Ammon's horn (tissue), 1 donor: Measurements from ENCODE around the gene MAGEA1.
"Not testable (repeated sequence)": the region's sequence is repeated elsewhere in the genome, so short reads cannot be mapped to it uniquely, and the experiment has no call there.

Experiments used
- DNase-seq: peaks from one replicate; pipeline ENCODE4 v3.0.0-alpha.2; 2016; ENCODE audit warnings: low spot score

The MAGEA1 gene, protein sequence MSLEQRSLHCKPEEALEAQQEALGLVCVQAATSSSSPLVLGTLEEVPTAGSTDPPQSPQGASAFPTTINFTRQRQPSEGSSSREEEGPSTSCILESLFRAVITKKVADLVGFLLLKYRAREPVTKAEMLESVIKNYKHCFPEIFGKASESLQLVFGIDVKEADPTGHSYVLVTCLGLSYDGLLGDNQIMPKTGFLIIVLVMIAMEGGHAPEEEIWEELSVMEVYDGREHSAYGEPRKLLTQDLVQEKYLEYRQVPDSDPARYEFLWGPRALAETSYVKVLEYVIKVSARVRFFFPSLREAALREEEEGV

DNA sequence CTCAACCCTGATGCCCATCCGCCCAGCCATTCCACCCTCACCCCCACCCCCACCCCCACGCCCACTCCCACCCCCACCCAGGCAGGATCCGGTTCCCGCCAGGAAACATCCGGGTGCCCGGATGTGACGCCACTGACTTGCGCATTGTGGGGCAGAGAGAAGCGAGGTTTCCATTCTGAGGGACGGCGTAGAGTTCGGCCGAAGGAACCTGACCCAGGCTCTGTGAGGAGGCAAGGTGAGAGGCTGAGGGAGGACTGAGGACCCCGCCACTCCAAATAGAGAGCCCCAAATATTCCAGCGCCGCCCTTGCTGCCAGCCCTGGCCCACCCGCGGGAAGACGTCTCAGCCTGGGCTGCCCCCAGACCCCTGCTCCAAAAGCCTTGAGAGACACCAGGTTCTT lies at the start of gene MAGEA1:
TSS of gene MAGEA1 (plus strand) at position 154 of the 400 bp plus-strand sequence. CDS start 3,106 bp downstream, outside the sequence.
- no peak for DNase-seq

DNA sequence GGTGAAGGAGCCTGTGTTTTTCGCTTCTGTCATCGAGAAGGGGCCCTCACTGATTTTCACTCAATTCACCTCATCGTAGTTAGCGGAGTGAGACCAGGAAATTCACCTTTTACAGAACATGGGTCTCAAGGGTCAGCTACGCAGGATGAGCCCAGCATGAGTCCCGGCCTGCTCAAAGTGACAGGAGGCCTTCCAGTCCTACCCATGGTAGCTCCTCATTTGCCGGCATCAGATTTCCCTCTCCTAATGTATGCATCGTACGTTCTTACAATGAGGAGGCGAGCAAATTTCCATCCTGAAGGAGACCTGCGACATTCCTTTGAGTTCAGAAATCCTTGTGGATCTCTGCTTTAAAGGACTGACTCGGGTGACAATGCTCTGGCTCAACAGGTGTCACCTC lies 46.2 kb upstream of the MAGEA1 start:
- not testable (repeated sequence) for DNase-seq

DNA sequence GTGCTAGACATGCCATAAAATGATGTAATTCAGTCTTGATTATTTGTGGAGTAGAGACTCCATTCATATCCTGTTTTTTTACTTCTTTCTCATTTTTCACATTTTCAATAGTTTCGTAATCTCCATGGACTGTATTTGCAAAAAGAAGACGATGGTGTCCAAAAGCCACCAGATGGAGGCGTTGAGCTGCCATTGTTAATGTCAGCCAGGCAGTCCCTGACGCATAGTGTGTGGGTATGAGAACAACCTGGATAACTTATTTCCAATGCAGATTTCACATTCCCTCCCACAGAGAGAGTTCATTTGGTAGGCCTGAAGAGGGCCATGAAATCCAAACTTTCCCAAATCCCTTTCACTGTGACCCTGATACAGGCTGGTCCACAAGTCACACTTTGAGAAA lies 40.0 kb upstream of the MAGEA1 start:
- DNase-seq: not testable (repeated sequence)

DNA sequence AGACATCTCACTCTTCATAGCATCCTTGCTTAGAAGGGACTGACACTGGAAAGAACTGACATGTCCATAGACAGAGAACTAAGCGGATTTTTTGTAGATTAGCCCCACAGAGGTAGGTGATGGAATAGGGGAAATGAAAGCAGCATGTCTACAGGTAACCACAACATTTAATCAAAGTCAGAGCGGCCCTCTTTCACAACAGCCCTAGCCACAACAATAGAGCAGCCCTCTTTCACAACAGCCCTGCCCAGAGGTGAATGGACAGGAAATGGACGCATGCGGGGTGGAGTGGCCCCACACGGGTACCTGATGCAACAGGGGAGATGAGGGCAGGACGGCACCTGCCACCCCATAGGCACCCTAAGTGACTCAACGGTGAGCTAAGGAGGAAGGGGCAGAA lies 32.8 kb upstream of the MAGEA1 start:
- DNase-seq: not testable (repeated sequence)

DNA sequence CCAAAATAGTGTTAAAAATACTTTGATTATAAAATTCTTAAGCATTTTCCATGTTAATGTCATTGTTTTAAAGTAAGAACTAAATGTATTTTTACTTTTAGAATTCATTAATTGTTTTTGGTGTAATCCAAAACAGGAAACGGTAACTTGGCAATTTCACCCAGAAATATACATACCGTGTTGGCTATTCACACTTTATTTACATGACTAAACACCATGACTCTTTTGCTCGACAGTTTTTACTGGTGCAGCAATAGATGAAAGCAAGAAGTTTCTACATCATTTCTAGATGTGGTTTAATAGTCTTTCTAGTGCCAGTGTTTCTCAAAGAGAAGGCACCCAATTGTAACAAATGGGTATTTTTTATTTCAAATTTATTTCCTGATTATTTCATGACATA lies 25.6 kb upstream of the MAGEA1 start:
- no peak for DNase-seq

DNA sequence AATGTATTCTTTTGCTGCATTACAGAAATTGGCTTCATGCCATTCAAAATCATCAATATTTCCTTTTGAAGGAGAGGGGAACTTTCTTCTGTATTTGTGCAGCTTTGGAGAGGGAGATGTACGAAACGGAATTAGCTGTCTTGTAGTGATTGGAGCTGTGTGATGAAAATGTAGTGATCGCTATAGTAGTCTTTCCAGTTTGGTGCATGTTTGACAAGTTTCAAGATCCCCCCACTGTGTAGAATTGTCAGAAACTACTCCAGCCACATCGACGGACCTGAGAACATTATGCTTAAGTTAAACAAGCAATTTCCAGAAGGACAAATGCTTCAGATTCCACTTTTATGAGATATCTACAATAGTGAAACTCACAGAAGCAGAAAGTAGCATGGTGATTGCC lies 21.6 kb upstream of the MAGEA1 start:
- DNase-seq: no peak

DNA sequence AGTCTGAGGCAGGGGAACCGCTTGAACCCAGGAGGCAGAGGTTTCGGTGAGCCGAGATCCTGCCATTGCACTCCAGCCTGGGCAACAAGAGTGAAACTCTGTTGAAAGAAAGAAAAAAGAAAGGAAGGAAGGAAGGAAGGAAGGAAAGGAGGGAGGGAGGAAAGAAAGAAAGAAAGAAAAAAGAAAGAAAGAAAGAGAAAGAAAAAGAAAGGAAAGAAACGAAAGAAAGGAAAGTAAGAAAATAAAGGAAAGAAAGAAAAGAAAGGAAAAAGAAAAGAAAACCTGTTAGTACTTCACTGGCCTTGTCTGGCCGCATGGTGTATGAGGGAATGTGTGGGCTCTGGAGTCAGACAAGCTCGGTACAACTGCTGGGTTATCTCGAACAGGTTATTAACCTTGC lies 20.8 kb upstream of the MAGEA1 start:
- DNase-seq: no peak

DNA sequence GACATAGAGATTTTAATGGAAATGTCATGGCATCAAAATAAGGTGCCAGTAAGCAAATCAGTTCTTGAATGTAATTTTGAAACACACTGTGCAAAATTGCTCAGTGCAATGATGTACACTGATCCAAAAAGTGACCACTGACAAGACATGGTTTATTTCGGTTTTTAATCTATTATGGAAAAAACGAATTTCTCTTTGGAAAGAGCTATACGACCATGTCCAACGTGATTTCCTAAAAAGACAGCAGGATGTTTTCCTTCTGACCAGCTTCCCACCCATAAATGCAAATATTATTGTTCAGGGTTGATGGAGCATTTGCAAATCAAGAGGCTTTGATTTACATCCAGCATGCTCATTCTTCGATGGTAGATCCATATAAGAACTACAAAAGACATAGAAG lies 17.1 kb upstream of the MAGEA1 start:
- DNase-seq: no peak

DNA sequence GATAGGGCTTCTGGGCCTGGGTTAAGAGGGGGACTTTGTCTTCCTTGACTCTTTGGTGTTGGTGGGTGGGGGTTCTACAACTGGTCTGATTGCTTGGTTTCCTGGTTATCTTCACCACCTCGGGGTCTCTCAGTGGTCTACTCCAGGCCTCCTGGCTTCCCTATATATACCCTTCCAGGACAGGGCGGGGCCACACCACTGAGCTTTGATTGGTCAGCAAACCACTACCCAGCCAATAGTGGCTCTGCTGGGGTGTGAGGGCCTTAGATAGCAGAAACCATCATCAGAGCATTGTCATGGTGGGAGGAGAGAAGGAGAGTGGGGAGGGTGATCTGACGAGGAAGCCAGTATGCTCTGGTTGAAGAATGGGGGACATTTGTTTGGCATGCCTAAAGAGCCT lies 14.4 kb upstream of the MAGEA1 start:
- no peak for DNase-seq

DNA sequence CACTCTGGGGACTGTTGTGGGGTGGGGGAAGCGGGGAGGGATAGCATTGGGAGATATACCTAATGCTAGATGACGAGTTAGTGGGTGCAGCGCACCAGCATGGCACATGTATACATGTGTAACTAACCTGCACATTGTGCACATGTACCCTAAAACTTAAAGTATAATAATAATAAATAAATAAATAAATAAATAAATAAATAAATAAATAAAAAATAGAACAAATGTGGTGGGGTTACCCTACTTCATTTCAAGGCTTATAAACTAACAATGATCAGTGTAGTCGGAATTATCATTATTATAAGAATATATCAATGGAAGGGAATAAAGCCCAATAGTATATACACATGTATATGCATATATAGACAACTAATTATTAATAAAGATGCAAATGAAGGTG lies 10.7 kb upstream of the MAGEA1 start:
- DNase-seq: not testable (repeated sequence)

DNA sequence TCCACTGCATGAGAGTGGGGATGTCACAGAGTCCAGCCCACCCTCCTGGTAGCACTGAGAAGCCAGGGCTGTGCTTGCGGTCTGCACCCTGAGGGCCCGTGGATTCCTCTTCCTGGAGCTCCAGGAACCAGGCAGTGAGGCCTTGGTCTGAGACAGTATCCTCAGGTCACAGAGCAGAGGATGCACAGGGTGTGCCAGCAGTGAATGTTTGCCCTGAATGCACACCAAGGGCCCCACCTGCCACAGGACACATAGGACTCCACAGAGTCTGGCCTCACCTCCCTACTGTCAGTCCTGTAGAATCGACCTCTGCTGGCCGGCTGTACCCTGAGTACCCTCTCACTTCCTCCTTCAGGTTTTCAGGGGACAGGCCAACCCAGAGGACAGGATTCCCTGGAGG lies 2.7 kb downstream of the MAGEA1 start:
- no peak for DNase-seq

DNA sequence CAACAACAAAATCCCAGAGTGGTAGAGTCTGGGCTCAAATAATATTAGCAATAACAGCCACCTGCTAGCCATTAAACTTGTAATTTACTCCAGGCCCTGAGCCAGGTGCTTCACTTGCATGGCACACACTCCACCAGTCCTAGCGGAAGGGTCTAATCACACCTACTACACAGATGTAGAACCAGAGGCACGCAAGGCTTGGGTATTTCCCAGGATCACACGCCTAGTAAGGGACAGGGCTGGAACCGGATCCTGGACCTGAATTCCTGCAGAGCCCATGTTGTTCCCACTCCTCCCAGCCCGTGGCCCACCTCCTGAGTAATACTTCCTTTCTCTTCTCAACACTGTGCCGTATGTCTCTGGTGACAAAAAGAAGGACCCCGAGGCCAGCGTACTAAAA lies 5.7 kb downstream of the MAGEA1 start:
- no peak for DNase-seq

DNA sequence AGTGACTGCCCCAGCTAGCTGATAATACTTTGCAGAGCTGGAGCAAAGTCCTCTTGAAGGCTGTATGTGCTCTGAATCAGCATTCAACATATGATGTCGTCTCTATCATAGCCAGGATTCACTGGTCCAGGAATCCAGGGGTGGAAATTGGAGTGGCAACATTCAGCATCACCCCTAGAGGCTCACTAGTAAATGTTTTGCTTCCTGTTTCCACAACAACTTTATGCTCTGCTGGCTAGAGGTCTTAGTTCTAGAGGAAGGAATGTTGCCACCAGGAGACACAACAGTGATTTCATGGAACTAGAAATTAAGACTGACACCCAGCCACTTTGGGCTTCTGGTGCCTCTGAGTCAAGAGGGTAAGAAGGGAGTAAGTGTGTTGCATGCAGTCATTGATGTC lies 11.3 kb downstream of the MAGEA1 start:
- no peak for DNase-seq

DNA sequence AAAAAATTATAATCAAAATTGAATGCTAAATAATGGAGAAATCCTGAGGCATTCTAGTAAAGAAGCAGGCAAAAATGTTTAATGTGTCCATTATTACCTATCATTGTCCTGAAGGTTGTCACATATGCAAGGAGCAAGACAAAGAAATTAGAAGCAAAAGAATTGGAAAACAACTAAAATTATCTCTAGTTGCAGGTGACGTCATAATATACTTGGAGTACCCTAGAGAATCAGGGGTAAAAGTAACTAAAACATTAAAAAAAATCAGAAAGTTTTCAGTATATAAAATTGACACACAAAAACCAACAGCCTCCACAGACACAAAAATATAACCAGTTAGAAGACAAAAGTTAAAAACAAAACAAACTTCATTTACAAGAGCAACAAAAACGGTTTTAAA lies 21.4 kb downstream of the MAGEA1 start:
- DNase-seq: no peak

DNA sequence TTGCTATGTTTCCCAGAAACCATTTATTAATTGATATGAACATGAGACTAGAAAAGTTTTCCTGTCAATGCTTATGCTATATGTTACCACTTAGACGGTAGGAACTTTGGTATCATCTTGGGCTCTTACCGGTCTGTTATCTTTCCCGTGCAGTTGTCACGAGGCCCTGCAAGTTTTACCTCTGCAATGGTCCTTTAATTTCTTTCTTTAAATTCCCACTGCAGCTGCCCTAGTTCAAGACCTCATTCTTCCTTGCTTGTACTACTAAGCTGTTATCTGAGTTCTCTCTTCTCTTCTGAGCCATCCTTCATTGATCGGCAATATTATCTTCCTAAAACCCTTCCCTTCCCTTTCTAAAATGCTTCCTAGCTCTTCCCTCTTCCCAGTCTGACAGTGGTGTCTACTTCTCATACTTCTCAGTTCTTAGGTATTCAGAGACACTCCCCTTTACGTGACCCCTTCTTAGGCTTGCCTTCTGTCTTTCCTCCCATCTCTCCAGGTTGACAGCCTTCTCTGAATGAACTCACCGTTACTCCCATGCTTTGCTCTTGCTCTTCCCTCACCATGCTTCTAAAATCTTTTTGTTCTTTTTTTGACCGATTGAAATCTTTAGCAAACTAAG lies 27.5 kb downstream of the MAGEA1 start:
- DNase-seq: no peak

DNA sequence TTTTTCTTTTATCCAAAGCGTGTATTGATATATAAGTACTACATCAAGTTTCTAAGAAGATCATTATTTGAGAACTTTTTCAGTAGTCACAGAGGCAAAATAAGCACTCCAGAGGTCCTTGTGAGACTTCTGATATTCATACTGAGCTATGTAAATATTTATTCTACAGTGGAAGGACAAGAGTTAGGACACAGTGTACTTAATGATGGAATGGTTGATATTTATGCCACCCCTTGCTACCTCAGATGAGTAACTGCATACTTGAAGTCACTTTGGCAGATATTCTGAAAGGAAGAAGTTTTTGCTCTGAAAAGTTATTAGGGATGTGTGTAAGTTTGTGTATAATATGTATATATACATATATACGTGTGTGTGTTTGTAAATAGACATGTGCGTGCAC lies 30.3 kb downstream of the MAGEA1 start:
- no peak for DNase-seq

DNA sequence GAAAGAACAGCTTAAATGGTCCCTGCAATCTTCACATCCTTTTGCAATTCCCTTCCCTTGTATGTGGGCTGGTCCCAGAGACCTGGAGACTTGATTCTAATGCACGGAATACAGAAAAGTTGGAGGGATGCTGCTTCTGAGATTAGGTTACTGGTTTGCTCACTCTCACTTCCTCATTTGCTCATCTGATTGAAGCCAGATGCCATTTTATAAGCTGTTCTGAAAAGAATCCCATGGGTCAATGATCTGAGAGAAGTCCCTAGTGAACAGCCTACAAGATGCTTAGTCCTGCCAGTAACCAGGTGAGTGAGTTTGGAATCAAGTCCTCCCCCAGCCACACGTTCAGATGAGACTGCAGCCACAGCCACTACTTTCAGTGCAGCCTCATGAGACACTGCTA lies 35.9 kb downstream of the MAGEA1 start:
- DNase-seq: no peak

DNA sequence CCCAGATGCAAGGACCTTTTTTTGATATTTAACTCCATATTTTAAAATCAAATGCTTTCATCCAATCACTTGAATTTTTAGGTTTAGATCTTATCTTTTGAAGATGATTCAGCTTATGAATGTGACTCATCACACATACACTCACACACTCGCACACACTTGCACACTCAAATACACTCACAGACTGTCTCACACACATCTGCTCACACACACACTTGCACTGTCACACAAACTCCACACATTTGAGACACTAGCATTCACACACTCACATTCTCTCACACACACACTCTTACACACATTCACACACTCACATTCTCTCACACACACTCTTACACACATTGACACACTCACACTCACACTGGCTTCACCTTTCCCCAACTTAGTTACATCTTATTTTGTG lies 37.8 kb downstream of the MAGEA1 start:
- no peak for DNase-seq

DNA sequence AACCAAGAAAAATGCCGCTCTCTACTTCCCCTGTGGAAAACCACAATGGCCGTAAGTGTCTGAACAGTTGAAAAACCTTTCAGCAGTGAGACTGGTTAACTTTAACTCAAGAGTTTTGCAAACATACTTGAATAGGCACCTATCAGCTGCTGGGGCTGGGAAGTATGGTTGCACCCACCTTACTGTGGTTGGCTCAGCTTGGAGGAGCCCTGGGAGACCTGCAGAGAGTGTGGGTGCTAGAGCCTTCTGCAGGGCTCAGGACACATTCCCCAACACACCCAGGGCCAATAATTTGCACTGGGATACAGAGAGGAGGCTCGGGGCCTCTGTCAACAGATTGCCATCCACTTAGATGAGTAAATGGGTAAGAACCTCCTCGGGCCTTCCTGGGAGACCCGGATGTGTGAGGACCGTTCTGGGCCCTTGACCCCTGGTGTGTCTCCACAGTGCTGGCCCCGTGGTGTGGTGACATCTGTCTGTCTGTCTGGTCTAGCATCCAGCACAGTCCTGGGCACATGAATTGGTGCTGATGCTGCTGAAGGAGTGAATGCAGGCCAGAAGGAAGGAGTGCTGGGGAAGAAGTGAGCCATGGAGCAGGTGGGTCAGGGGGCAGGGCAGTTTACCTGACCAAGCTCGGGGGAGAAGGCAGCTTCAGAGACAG lies 46.5 kb downstream of the MAGEA1 start:
- DNase-seq: no peak

DNA sequence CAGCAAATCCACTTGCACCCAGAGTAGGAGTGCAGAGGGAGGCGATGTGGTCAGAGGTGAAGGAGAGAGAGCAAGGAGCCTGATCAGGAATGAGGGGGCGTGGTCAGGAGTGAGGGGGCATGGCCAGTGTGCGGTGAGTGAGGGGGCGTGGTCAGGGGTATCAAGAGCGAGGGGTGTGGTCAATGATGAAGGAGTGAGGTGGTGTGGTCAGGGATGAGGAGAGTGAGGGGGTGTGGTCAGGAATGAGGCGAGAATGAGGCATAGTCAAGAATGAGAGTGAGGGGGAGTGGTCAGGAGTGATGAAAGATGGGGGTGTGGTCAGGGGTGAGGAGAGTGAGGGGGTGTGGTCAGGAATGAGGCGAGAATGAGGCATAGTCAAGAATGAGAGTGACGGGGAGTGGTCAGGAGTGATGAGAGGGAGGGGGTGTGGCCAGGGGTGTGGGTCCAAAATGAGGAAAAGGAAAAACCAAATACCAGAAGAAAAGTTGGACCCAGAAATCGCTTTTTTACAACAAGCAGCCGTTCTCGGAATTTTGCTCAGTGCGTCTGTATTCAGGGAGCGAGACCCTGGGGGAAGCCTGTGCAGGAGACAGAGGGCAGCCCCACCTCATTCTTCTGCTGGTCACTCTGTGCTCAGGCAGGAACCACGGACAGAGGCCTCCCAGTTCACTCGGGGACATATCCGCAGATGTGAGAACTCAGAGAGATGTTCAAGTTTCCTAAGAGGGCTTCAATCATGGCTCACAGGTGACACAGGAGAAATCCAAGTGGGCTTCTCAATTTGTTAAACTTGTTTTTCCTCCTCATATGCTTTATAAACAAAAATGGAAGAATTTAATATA lies 47.5 kb downstream of the MAGEA1 start:
- no peak for DNase-seq
